GM04503 (cell line): ENCODE data around the gene UBXN4.
"Not testable (repeated sequence)": the region's sequence is repeated elsewhere in the genome, so short reads cannot be mapped to it uniquely, and the experiment has no call there.

ENCODE experiments used
- DNase-seq: peaks from one replicate; pipeline ENCODE4 v3.0.0-alpha.2; 2012; ENCODE audit warnings: low read depth

UBXN4 gene

GRCh38 chr2:135741395-135742324 lies at the start of gene UBXN4:
Gene UBXN4, plus strand, starts transcription at chr2:135741855. Its CDS starts 75 bp downstream, at chr2:135741930.
- peak; percentile 95 for DNase-seq

- DNase-seq, result no peak
These were observed 46.9 kb upstream of the UBXN4 start for GRCh38 chr2:135694711-135695110.

- no peak for DNase-seq
These were observed 42.8 kb upstream of the UBXN4 start for GRCh38 chr2:135698838-135699237.

- DNase-seq, result peak; percentile 36
These were observed 40.2 kb upstream of the UBXN4 start for GRCh38 chr2:135701442-135701841.

DNA sequence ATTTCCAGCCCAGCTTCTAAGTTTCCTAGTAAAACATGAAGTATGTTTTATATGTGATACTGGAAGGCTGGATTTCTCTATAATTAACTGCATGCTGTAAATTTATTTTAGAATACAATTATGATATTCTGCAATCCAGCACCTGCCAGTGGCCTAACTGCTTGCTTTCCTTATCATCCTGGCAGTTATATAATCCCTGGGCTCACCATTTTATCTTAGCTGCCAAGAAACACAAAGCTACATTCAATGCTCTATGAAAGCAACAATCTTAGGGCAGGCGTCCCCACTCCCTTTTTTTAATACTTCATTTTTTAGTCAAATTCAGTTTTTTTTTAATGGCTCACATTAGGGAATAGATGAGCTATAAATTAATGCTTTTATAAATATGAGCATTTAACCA lies 38.4 kb upstream of the UBXN4 start:
- DNase-seq, result no peak

DNA sequence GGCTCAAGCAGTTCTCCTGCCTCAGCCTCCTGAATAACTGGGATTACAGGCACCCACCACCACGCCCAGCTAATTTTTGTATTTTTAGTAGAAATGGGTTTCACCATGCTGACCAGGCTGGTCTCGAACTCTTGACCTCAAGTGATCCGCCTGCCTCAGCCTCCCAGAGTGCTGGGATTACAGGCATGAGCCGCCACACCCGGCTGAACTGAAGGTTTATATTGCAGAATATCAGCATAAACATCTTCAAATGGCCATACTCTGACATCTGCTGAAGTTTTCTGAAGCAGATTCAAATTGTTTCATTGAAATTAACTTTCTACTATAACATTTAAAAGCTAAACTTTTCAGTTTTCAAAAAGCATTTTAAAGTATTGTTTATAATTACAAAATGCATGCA lies 37.6 kb upstream of the UBXN4 start:
- not testable (repeated sequence) for DNase-seq

DNA sequence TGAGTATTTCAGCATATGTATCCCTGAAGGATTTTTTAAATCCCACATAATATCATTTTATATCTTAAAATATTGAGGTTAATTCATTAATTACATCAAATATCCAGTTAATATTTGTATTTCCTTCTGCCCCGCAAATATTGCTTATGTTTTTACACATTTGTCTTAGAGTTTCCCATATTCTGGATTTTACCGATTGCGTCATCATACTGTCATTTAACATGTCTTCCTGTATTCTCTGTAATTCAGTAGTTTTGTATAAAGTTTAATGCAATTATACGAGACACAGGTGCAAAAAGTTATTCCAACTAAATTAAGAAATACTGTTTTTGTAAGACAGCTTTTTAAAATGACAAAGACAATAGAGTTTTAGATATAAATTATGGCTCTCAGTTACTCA lies 33.5 kb upstream of the UBXN4 start:
- DNase-seq, result no peak

- DNase-seq, result no peak
These were observed 31.7 kb upstream of the UBXN4 start for GRCh38 chr2:135709992-135710391.

DNA sequence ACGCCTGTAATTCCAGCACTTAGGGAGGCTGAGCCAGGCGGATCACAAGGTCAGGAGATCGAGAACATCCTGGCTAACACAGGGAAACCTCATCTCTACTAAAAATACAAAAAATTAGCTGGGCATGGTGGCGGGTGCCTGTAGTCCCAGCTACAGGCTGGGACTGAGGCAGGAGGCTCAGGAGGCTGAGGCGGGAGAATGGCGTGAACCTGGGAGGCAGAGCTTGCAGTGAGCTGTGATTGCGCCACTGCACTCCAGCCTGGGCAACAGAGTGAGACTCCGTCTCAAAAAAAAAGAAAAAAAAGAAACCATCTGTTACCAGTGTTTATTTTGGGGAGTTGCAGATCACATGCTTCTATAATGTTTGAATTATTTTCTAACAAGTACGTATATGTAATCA lies 26.6 kb upstream of the UBXN4 start:
- not testable (repeated sequence) for DNase-seq

GRCh38 chr2:135728064-135728743 lies 13.5 kb upstream of the UBXN4 start:
- DNase-seq, result no peak

- no peak for DNase-seq
These were observed 9.1 kb upstream of the UBXN4 start for GRCh38 chr2:135732561-135732960.

DNA sequence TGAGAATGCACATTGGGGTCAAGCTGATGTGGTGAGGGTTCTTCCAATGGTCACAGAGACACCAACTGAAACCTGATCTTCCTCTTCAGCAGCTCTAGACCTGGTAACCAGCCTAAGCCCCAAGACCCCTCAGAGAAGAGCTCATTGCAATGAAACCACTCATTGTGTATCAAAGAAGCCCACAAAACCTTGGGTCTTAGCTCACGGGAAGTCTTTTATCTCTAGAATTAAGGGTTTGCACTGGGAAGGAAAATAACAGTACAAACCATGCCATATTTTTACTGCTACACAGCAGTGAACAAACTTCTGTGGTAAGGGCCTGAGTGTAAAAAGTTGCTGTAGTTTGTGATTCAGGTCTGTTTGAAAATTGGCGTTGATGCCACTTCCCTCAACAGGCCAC lies 8.6 kb upstream of the UBXN4 start:
- no peak for DNase-seq

- DNase-seq, result no peak
These were observed 5.1 kb upstream of the UBXN4 start for GRCh38 chr2:135736546-135736945.

- no peak for DNase-seq
These were observed 1.4 kb upstream of the UBXN4 start for GRCh38 chr2:135740206-135740605.

DNA sequence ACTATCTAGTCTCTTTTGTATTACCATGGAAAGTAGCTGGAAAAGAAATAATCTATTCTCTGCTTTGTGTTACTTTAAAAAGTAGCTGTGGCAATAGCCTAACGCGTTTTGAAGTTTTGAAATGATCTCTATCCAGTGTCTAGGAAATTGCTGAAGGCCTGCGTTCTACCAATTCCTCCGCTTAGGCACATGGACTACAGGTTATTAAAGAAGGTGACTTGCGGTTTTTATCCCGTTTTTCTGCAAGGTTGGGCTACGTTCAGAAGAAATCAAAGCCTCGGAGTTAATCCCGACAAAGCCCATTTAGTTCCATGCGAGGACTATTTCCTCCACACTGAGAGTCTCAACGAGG lies 636 bp upstream of the UBXN4 start:
- DNase-seq, result no peak

DNA sequence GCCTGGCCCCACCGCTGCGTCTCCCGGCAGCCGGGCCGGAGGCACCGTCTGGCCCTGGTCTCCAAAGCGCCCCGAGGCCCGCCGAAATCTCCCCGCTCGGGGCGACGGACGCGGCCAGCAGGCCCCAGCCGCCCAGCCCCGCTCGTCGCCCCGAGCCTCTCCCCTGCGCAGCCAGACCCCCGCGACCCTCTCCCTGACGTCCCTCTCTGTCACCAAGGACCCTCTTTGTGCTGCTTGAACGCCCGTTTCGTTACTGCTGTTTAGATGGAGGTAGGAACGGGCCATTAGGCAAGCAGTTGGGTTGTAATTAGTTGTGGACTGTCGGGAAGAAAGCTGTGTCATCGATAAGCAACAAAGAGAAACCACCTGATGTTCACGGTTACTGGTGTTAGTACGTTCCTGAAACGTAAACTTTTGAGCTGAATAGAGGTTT lies 686 bp downstream of the UBXN4 start:
- DNase-seq, result no peak

DNA sequence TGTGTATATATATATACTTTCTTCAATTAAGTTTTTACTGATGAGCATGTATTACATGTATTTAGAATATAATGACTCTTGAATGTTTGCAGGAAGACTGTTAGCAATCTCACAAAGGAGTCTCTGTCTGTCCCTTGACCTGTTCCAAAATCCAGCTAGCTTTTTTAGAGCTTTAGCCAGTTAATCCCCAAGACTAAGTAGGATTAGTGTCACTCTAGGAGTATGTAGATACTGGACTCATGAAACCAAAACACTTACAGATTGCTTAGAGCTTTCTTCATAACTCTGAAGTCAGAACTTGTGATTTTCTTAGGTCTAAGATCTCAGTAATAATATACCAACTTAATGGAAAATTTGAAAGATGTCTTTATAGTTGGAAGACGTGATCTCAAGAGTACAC lies 2.2 kb downstream of the UBXN4 start:
- no peak for DNase-seq

DNA sequence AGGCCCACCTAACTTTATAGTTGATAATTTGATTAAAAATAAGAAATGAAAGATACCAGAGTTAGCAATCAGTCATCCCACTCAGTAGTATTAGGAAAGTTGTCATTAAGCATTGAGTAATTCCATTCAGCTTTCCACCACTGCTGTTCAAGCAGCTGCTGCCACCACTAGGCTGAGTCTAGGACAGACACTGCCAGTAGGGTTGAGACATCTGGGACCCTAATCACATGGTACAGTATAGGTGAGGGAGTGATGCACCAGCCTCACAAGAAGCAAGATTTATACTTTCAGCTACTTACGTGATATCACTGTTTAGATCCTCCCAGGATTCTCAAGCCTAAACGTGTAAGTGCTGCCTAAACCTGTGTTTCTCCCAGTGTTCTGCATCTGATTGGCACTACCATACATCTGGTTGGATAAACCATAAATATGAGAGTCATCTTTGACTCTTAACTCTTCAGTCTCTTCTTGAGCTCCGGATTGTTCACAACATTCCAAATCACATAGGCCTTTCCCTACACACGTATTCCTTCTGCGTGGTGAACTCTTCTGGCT lies 3.2 kb downstream of the UBXN4 start:
- no peak for DNase-seq

DNA sequence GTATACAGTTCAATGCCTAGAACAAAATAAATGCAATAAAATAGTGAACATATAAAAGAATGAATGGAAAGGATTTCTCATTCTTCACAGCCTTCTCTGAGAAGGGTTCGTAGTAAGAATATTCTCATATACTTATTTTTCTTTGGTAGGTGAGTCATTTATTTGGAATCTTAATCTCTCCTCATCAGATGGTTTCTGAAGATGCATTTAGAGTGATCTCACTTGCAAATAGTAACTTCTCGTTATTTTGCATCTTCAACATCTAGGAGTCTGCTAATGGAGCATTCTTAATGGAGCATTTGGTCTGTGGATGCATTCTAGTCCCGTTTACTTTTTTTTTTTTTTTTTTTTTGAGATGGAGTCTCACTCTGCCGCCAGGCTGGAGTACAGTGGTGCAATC lies 3.9 kb downstream of the UBXN4 start:
- peak; percentile 50 for DNase-seq

GRCh38 chr2:135755573-135755972 lies 13.9 kb downstream of the UBXN4 start:
- DNase-seq, result no peak

DNA sequence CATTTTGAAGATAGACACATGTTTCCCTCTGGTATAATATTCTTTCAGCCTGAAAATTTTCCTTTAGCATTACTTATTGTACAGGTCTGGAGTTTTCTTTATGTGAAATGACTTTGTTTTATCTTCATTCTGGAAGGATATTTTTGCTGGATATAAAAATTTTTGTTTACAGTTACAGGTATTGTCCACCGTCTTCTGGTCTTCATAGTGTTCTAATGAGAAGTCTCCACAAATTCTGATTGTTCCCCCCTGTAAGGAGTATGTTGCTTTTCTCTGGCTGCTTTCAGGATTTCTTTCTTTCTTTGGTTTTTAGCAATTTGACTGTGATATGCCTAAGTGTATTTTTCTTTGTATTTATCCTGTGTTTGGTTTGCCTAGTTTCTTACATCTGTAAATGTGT lies 15.0 kb downstream of the UBXN4 start:
- DNase-seq, result no peak

GRCh38 chr2:135762022-135762421 lies 20.4 kb downstream of the UBXN4 start:
- DNase-seq, result no peak

DNA sequence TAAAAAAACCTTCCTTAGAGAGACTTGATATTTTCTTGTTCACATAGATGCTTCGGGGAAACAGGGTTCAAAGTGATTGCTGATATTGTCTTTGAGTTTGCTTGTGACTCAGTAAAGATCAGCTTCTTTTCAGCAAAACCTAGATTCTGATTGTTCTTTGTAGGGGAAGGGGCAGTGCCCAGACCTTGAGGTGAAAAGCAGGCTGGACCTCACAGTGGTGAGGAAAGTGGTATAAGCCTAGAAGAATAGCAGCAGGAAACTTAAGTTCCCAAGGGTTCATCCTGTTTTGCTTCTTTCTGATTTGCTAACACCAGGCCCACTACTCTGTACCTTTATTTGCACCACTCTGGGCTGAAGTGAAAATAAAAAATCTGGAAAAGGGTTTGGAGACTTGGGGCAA lies 20.9 kb downstream of the UBXN4 start:
- DNase-seq, result no peak
